HG03571 (cell line): Measurements from ENCODE around the gene MFAP4.
A peak's percentile ranks its signal among the peaks of the same experiment; 100 is the strongest.
"Not testable (repeated sequence)": the region's sequence is repeated elsewhere in the genome, so short reads cannot be mapped to it uniquely, and the experiment has no call there.

Experiments used
- ATAC-seq: cut with Tn5 transposase; IDR thresholded peaks from one replicate; pipeline ENCODE4 v1.9.1; 2021; ENCODE audit not compliant: unreplicated experiment

MFAP4 gene

GRCh38 chr17:19354748-19355147, 32.2 kb downstream of the MFAP4 start:
- ATAC-seq = no peak

DNA sequence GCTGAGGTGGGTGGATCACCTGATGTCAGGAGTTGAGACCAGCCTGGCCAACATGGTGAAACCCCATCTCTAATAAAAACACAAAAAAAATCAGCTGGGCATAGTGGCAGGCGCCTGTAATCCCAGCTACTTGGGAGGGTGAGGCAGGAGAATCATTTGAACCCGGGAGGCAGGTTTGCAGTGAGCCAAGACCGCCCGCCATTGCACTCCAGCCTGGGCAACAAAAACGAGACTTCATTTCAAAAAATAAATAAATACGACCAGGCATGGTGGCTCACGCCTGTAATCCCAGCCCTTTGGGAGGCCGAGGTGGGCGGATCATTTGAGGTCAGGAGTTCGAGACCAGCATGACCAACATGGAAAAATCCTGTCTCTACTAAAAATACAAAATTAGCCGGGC, 33.6 kb downstream of the MFAP4 start:
- not testable (repeated sequence) for ATAC-seq

DNA sequence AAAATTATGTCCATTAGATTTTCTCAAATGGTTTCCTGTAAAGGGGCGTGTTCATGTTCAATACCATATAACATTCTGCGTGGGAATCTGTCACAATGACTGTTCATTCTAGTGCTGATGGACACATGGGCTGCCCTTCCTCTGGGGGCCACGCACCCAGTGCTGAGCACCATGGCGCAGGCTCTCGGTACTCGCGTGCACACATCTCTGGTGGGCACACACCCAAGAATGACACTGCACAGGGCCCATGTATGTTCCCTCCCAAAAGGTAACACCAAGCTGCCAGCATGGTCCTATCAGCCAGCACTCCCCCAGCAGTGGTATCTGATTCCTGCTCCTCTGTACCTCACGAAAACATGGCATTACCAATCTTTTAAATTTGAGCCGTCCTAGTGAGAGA, 38.2 kb downstream of the MFAP4 start:
- ATAC-seq = no peak

GRCh38 chr17:19348081-19348650, 38.8 kb downstream of the MFAP4 start:
- no peak for ATAC-seq

- ATAC-seq = no peak
These were observed 39.5 kb downstream of the MFAP4 start for GRCh38 chr17:19347323-19348080.

DNA sequence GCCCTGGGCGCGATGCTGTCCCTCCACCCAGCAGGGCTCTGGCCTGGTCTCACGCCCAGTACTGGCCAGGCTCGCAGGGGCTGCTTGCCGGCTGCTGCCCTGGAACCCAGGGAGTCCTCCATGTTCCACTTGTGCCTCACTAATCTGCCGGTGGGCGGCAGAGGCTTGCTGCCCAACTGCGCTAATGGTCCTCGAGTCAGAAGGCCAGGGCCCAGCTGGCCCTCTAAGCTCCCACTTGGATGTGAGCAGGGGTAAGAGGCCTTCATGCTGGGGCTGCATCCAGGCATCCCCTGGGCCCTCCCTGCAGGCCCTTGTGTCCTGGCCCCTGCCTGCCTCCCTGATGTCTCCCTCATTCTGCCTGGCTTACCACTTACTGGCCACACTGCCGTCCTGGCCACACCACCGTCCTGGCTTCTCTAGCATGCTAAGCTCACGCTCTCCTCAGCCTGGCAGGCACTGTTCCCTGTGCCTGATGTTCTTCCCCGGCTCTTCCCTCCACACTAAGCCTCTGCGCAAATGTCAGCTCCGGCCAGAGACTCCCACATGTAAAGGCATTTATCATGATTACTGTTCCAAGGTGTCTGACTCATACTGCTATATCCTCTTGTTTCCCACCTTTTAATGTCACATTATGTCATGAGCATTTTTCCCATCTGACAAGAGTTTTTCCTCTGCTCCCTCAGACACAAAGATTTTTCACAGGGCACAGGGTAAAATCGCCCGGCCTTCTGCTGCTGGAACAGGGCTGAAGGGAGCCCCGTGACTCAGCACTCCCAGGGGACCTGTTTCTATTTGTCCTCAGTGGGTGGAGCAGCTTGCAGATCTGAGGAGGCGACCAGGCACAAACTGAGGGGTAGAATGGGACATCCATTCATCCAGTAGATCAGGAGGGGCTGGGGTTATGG, 40.4 kb downstream of the MFAP4 start:
- ATAC-seq = no peak

DNA sequence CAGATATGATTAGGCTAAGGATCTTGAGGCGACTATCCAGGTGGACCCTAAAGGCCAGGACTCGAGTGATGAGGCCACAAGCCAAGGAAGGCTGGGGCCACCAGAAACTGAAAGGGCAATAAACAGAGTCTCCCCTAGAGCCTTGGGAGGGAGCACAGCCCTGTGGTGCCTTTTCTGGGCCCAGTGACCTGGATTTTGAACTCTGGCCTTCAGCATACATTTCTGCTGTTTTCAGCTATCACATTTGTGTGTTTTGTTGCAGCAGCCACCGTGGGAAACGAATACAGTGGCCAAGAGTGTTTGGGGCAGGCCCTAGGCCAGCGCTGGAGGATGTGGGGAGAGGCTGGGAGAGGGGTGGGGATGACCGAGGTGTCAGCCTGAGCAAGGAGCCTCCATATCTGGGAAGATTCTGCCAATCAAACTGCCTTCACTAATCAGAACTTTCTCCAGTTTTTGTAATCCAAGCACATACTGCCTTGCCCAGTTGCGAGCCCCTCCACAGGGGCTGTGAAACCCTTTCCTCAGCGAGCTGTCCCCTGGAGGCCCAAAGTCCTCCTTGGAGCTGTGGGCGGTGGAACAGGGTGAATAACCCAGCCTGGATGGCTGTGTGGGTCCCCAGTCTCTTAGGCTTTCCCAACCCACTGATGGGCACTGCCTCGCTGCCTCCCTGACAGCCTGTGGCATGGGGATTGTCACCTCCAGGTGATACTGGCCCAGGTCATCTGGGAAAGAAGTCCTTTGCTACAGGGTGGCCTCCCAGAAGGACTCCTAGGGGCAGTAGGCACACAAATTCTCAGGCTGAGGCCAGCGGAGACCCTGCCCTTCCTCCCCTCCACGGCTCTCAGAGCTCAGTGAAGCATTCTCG, 41.3 kb downstream of the MFAP4 start:
- no peak for ATAC-seq

- no peak for ATAC-seq
These were observed 41.9 kb downstream of the MFAP4 start for GRCh38 chr17:19345067-19345460.

- ATAC-seq = no peak
These were observed 42.5 kb downstream of the MFAP4 start for GRCh38 chr17:19344311-19345066.

- no peak for ATAC-seq
These were observed 43.3 kb downstream of the MFAP4 start for GRCh38 chr17:19343671-19344151.

DNA sequence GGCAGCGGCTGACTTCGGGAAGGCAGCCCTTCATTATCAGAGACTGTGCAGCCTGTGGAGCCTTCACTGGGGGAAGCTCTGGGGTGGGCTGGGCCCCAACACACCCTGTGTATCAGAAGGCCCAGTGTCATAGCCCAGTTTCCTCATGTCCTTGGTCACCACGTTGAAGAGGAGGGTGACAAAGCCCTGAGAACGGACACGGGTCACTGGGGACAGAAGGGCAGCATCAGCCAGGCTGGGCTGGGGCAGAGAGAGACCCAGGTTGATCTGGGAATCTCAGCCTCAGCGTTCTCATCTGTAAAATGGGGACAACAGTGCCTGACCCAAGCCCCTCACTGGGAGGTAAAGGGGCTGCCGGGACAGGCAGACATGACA, 43.7 kb downstream of the MFAP4 start:
- ATAC-seq = no peak

- no peak for ATAC-seq
These were observed 44.3 kb downstream of the MFAP4 start for GRCh38 chr17:19342611-19343255.

DNA sequence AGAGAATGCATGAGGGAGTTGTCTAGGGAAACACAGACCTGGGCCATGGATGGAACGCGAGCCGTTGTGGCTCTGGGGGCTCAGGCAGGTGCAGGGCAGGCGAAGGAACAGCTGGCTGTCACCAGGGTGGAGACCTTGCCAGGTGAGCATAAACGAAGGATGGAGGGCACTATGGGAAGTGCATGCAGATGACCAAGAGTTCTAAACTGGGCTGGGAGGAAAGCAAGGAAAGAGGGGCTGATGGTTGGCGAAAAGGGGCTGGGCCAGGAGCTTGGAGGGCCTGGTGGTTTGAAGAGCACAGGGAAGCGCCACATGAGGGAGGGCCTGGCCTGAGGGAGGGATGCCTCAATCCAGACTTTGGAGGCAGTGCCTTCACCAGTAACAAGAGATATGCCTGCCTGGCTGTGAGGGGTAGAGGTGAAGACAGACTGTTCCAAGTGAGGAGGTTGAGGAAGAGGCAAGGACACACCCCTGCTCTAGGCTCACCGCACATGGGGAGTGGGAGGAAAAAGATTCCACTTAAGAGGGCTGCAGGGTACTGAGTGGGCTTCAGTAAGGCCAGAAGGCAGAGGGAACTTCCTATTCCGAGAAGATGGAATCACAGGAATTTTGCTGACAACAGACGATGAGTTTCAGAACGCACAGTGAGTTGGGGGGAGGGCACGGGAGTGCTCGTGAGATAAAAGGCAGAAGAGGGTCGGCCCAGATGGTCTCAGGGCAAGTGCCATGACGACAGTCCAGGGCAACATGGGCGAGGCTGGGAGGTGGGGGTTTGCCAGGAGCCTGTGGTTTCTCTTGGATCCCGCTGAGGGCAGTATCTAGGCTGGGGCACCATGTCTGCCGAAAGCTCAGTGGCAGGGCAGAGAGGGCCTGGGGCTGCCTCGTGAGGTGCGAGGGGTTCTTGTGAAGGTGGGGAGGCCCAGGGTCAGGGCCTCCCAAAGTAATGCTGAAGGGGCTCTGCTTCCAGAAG, 45.1 kb downstream of the MFAP4 start:
- ATAC-seq = no peak

DNA sequence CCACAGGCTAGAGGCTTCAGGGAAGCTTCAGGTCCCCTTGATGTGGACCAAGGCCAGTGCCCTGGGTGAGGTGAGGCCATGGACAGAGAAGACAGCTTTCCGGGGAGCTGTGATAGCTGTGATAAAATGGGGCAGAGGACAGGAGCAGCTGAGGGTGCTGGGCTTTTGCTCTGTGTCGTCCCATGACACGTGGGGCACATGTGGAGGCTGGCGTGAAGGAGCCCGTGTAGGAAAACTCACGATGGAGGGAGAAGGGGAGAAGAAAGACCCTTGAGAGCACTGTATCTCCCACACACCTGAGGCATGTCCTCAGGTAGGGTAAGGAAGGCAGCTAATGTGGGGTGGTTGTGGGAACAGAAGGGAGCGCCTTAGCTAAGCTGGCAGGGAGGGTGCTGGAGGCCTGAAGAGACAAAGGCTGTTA, 45.8 kb downstream of the MFAP4 start:
- ATAC-seq = no peak

DNA sequence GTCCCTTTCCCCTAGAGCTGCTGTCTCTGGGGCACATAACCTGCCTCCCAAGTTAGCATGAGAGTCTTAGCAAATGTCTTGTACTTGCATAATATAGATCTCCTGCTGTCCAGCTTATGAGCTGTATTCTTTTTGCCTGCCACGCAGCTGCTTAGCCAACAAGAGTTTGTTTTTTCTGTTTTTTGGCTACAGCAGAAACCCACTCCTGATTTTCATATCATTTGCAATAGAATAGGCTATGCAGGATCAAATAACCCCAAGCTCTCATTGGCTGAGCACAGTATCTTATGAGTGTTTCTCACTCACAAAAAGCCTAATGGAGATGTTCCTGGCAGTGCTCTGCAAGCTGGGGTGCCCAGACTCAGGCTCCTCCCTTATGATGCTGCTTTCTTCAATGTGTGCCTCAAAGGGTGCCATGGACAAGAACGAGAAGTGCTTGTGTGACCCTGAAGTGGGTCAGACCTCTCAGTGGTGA, 47.6 kb downstream of the MFAP4 start:
- ATAC-seq = no peak

- peak; percentile 68 for ATAC-seq
These were observed 48.7 kb downstream of the MFAP4 start for GRCh38 chr17:19338031-19338990.

DNA sequence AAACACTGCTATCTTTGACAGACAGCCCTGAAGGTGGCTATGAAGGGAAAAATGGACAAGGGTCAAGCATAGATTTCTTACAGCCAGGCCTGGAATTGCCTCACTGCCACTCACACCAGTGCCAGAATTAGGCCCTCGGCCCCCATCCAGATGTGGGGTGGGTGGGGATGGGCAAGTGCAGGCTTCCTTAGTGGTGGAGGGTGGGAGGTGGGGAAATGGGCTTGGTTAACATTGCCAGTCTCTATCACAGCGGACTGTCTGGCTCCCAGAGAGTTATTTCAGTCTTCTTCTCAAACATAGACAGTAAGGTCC, 49.3 kb downstream of the MFAP4 start:
- ATAC-seq = no peak
